ENCODE data around the gene HCLS1. TPM values are rescaled to one million over a fixed set of nuclear protein-coding genes. Genes with fewer than 3 reads are reported as not detected.

The HCLS1 gene
- total and polyA plus RNA-seq, 2 of the 8 experiments (the other 6 are each of a cell fraction or from before 2014, with no cell fraction given), result 0.53 to 1.3 TPM

GRCh38 chr3:121661376-121661775, 673 bp upstream of the HCLS1 start:
- H2BK15ac ChIP-seq (ENCODE audit: low read length), result no peak overlapping the region
- no peaks in the 10 kb centered on the region for H3K79me2 ChIP-seq (ENCODE audit: control insufficient read depth in 1 of 2, insufficient read depth in 2 of 2, low read length in 2 of 2)
- FAIRE-seq (no peak), DNase-seq (ENCODE audit: low read depth in 1 of 2, low spot score in 2 of 2) (no peak)
- no peak overlapping the region for H2AFZ ChIP-seq (ENCODE audit: low read length)
- no peak overlapping the region for H2BK12ac ChIP-seq (ENCODE audit: low read depth, low read length)
- H2BK20ac ChIP-seq (ENCODE audit: low read length), result no peak overlapping the region
- POLR2A ChIA-PET (ENCODE audit: partially characterized antibody), result interaction anchor here (0.9 to 1.6 kb wide), 3 partner anchors 8 to 115 kb away, joined by 3 to 5 read pairs (median 4); partner anchors contain the start of gene POLQ
- peaks cover 2 to 17% (median 14%) of the 10 kb centered on the region in 4 experiments; a peak in 6 of 8 replicates for H3K36me3 ChIP-seq (ENCODE audit: control insufficient read depth in 2 of 4, insufficient read depth in 4 of 4, low read length in 3 of 4)
- H3K56ac ChIP-seq (replicated peaks; ENCODE audit: insufficient read length, low read depth, low read length), result no peak overlapping the region
- H3K14ac ChIP-seq (ENCODE audit: insufficient read length), result no peak overlapping the region
- H3K23ac ChIP-seq (ENCODE audit: insufficient read length), result no peak overlapping the region
- no peaks in the 10 kb centered on the region for H3K23me2 ChIP-seq (ENCODE audit: low read depth, low read length)
- whole genome bisulfite sequencing, 2 experiments (ENCODE audit: extremely low coverage in 1 of 2, insufficient coverage in 1 of 2, insufficient read length in 1 of 2, insufficient replicate concordance in 2 of 2, low coverage in 1 of 2, low lambda C conversion rate in 2 of 2, missing lambda C conversion rate in 1 of 2), result 90% methylated on average over 6 of the region's 6 CpGs; no CpG with 5 or more reads in 1 of the 2 experiments
- H3K9ac ChIP-seq (replicated peaks in 1 of 4; ENCODE audit: extremely low read depth in 1 of 4, low read depth in 3 of 4, low read length in 3 of 4), result no peak overlapping the region
- peaks cover 0 to 10% (median 0%) of the 10 kb centered on the region in 4 experiments; a peak in 2 of 7 replicates for H3K4me1 ChIP-seq (replicated peaks in 1 of 4; ENCODE audit: control insufficient read depth in 3 of 4, insufficient read depth in 4 of 4, low read length in 3 of 4)
- H3K27me3 ChIP-seq (replicated peaks in 1 of 4; ENCODE audit: control insufficient read depth in 3 of 4, extremely low read depth in 1 of 4, insufficient read depth in 3 of 4, low read length in 3 of 4), result no peaks in the 10 kb centered on the region
- no peak overlapping the region for H3K18ac ChIP-seq (ENCODE audit: extremely low read depth, low read length)
- H3K27ac ChIP-seq (ENCODE audit: low read depth, low read length), result no peak overlapping the region
- H4K5ac ChIP-seq (ENCODE audit: insufficient read length, low read depth, low read length), result no peak overlapping the region
- H4K20me1 ChIP-seq (replicated peaks in 1 of 2; ENCODE audit: control insufficient read depth in 1 of 2, insufficient read depth in 2 of 2, low read length in 2 of 2), result no peaks in the 10 kb centered on the region
- no peak overlapping the region for H4K8ac ChIP-seq (ENCODE audit: extremely low read depth, insufficient read depth, low read length)
- H3K79me1 ChIP-seq (ENCODE audit: low read depth, low read length), result no peaks in the 10 kb centered on the region
- no peak overlapping the region for H2AK5ac ChIP-seq (ENCODE audit: low read depth, low read length)
- H4K91ac ChIP-seq (replicated peaks; ENCODE audit: insufficient read length, low read length), result no peak overlapping the region
- no peak overlapping the region for H2BK120ac ChIP-seq (replicated peaks; ENCODE audit: low read depth, low read length)
- CTCF ChIA-PET (ENCODE audit: partially characterized antibody), result interaction anchor here (0.6 to 2.1 kb wide), 2 partner anchors 9 to 115 kb away, joined by 3 to 8 read pairs; partner anchors contain the start of gene POLQ
- H3K4me3 ChIP-seq (ENCODE audit: extremely low read depth in 1 of 4, insufficient read depth in 2 of 4, low read depth in 3 of 4, low read length in 4 of 4), result no peak overlapping the region
- H3K4ac ChIP-seq (replicated peaks; ENCODE audit: insufficient read length, low read depth, low read length), result no peak overlapping the region
- no peaks in the 10 kb centered on the region for H3K9me3 ChIP-seq (ENCODE audit: insufficient read depth in 2 of 2, low read depth in 1 of 2, low read length in 1 of 2)
- H2BK5ac ChIP-seq (ENCODE audit: low read depth, low read length), result no peak overlapping the region
- no peak overlapping the region for H3K4me2 ChIP-seq (ENCODE audit: insufficient read depth in 1 of 2, low read depth in 2 of 2, low read length in 2 of 2)
- TF ChIP-seq JUND (IDR thresholded peaks at IDR 0.05; ENCODE audit: low read length) (no peak), SRF (IDR thresholded peaks at IDR 0.05; ENCODE audit: low read depth, low read length) (no peak), ATF2 (IDR thresholded peaks at IDR 0.05; ENCODE audit: low read length) (no peak), SIN3A (conservative IDR thresholded peaks at IDR 0.05 in 1 of 2, IDR thresholded peaks at IDR 0.05 in 1 of 2; ENCODE audit: low read depth in 1 of 2, low read length in 2 of 2) (no peak), KDM5A (IDR thresholded peaks at IDR 0.05; ENCODE audit: low read length) (no peak), YY1 (IDR thresholded peaks at IDR 0.05; ENCODE audit: low read depth, low read length) (no peak), GABPA (IDR thresholded peaks at IDR 0.05; ENCODE audit: borderline replicate concordance, insufficient read depth, low read length) (no peak), HDAC2 (IDR thresholded peaks at IDR 0.05; ENCODE audit: borderline replicate concordance in 1 of 2, low read depth in 2 of 2, low read length in 2 of 2) (no peak), HDAC6 (IDR thresholded peaks at IDR 0.05; ENCODE audit: low read depth, low read length) (no peak), RFX5 (IDR thresholded peaks at IDR 0.05; ENCODE audit: borderline replicate concordance, low read depth, low read length) (no peak), POU5F1 (IDR thresholded peaks at IDR 0.05; ENCODE audit: low read depth, low read length) (no peak), SIRT6 (IDR thresholded peaks at IDR 0.05; ENCODE audit: low read length) (no peak)
